ENCODE measurements around the gene HCK.

HCK gene

GRCh38 chr20:32123088-32123487 lies 71.0 kb downstream of the HCK start:
- no peaks in the 10 kb centered on the region for H3K27me3 ChIP-seq
- peaks cover 40 to 77% (median 52%) of the 10 kb centered on the region in 11 experiments for H3K36me3 ChIP-seq
- no peak overlapping the region for H3K4me2 ChIP-seq
- peaks cover 0 to 34% (median 26%) of the 10 kb centered on the region in 11 experiments; a peak in 16 of 22 replicates for H3K9me3 ChIP-seq (replicated peaks in 1 of 11)
- H3K4me1 ChIP-seq = peaks cover 0 to 30% (median 0%) of the 10 kb centered on the region in 10 experiments; a peak in 7 of 20 replicates
- peaks cover 28 to 74% (median 53%) of the 10 kb centered on the region in 11 experiments; a peak in 21 of 22 replicates for H4K20me1 ChIP-seq
- TF ChIP-seq Cebpa-rat (IDR thresholded peaks at IDR 0.05) = no peak
- no peak overlapping the region for H3K9ac ChIP-seq
- no peak overlapping the region for H3K4me3 ChIP-seq
- H3K27ac ChIP-seq = no peak overlapping the region

- TF ChIP-seq Cebpa-rat (IDR thresholded peaks at IDR 0.05) = no peak
- H3K4me3 ChIP-seq = no peak overlapping the region
- peaks cover 0 to 23% (median 16%) of the 10 kb centered on the region in 11 experiments; a peak in 16 of 22 replicates for H3K9me3 ChIP-seq (replicated peaks in 1 of 11)
- H3K9ac ChIP-seq = no peak overlapping the region
- H4K20me1 ChIP-seq = peaks cover 32 to 75% (median 63%) of the 10 kb centered on the region in 11 experiments
- peaks cover 0 to 27% (median 0%) of the 10 kb centered on the region in 10 experiments; a peak in 3 of 20 replicates for H3K4me1 ChIP-seq
- peaks cover 43 to 74% (median 51%) of the 10 kb centered on the region in 11 experiments for H3K36me3 ChIP-seq
- no peak overlapping the region for H3K27ac ChIP-seq
- H3K27me3 ChIP-seq = no peaks in the 10 kb centered on the region
- H3K4me2 ChIP-seq = no peak overlapping the region
These were observed 72.9 kb downstream of the HCK start for GRCh38 chr20:32124916-32125454.

- Histone ChIP-seq H3K36me3 (peaks cover 45 to 74% (median 49%) of the 10 kb centered on the region in 11 experiments; a peak in 21 of 22 replicates), H4K20me1 (peaks cover 35 to 76% (median 68%) of the 10 kb centered on the region in 11 experiments), H3K9me3 (replicated peaks in 1 of 11) (peaks cover 0 to 17% (median 11%) of the 10 kb centered on the region in 11 experiments; a peak in 14 of 22 replicates), H3K27me3 (no peaks in the 10 kb centered on the region), H3K4me3 (no peak overlapping the region), H3K27ac (no peak overlapping the region), H3K4me2 (no peak overlapping the region), H3K4me1 (peaks cover 0 to 30% (median 0%) of the 10 kb centered on the region in 10 experiments; a peak in 3 of 20 replicates), H3K9ac (no peak overlapping the region)
- TF ChIP-seq Cebpa-rat (IDR thresholded peaks at IDR 0.05) = no peak
These were observed 73.5 kb downstream of the HCK start for GRCh38 chr20:32125506-32125905.

- Histone ChIP-seq H3K27me3 (no peaks in the 10 kb centered on the region), H4K20me1 (peaks cover 50 to 87% (median 82%) of the 10 kb centered on the region in 11 experiments), H3K4me1 (peaks cover 0 to 31% (median 0%) of the 10 kb centered on the region in 10 experiments; a peak in 3 of 20 replicates), H3K27ac (no peak overlapping the region), H3K9me3 (replicated peaks in 1 of 11) (peaks cover 0 to 9% (median 6%) of the 10 kb centered on the region in 11 experiments; a peak in 12 of 22 replicates), H3K9ac (no peak overlapping the region), H3K4me2 (no peak overlapping the region), H3K36me3 (peaks cover 46 to 83% (median 61%) of the 10 kb centered on the region in 11 experiments), H3K4me3 (no peak overlapping the region)
- no peak for TF ChIP-seq Cebpa-rat (IDR thresholded peaks at IDR 0.05)
These were observed 74.9 kb downstream of the HCK start for GRCh38 chr20:32126919-32127318.

GRCh38 chr20:32127347-32127746 lies 75.3 kb downstream of the HCK start:
- H3K27ac ChIP-seq = no peak overlapping the region
- H3K9ac ChIP-seq = no peak overlapping the region
- no peaks in the 10 kb centered on the region for H3K27me3 ChIP-seq
- H3K4me2 ChIP-seq = no peak overlapping the region
- peaks cover 0 to 4% (median 4%) of the 10 kb centered on the region in 11 experiments; a peak in 12 of 22 replicates for H3K9me3 ChIP-seq (replicated peaks in 1 of 11)
- H4K20me1 ChIP-seq = peaks cover 54 to 91% (median 86%) of the 10 kb centered on the region in 11 experiments
- peaks cover 0 to 34% (median 0%) of the 10 kb centered on the region in 10 experiments; a peak in 3 of 20 replicates for H3K4me1 ChIP-seq
- H3K4me3 ChIP-seq = no peak overlapping the region
- TF ChIP-seq Cebpa-rat (IDR thresholded peaks at IDR 0.05) = no peak
- H3K36me3 ChIP-seq = peaks cover 50 to 87% (median 65%) of the 10 kb centered on the region in 11 experiments

- no peak overlapping the region for H3K27ac ChIP-seq
- H4K20me1 ChIP-seq = peaks cover 62 to 99% (median 94%) of the 10 kb centered on the region in 11 experiments
- peaks cover 0 to 34% (median 0%) of the 10 kb centered on the region in 10 experiments; a peak in 3 of 20 replicates for H3K4me1 ChIP-seq
- no peaks in the 10 kb centered on the region for H3K9me3 ChIP-seq (replicated peaks in 1 of 11)
- no peaks in the 10 kb centered on the region for H3K27me3 ChIP-seq
- no peak overlapping the region for H3K9ac ChIP-seq
- TF ChIP-seq Cebpa-rat (IDR thresholded peaks at IDR 0.05) = no peak
- no peak overlapping the region for H3K4me3 ChIP-seq
- H3K36me3 ChIP-seq = peaks cover 58 to 95% (median 70%) of the 10 kb centered on the region in 11 experiments
- H3K4me2 ChIP-seq = no peak overlapping the region
These were observed 76.1 kb downstream of the HCK start for GRCh38 chr20:32128167-32128566.

GRCh38 chr20:32129863-32130262 lies 77.8 kb downstream of the HCK start:
- no peaks in the 10 kb centered on the region for H3K27me3 ChIP-seq
- H3K9ac ChIP-seq = no peak overlapping the region
- H3K4me3 ChIP-seq = no peak overlapping the region
- H3K36me3 ChIP-seq = peaks cover 61 to 99% (median 76%) of the 10 kb centered on the region in 11 experiments
- no peaks in the 10 kb centered on the region for H3K9me3 ChIP-seq (replicated peaks in 1 of 11)
- no peak overlapping the region for H3K27ac ChIP-seq
- H3K4me1 ChIP-seq = peaks cover 0 to 34% (median 0%) of the 10 kb centered on the region in 10 experiments; a peak in 3 of 20 replicates
- H3K4me2 ChIP-seq = no peak overlapping the region
- peaks cover 71 to 100% (median 99%) of the 10 kb centered on the region in 11 experiments for H4K20me1 ChIP-seq
- no peak for TF ChIP-seq Cebpa-rat (IDR thresholded peaks at IDR 0.05)

- peaks cover 66 to 100% (median 99%) of the 10 kb centered on the region in 11 experiments for H4K20me1 ChIP-seq
- H3K4me3 ChIP-seq = no peak overlapping the region
- H3K9ac ChIP-seq = no peak overlapping the region
- no peaks in the 10 kb centered on the region for H3K9me3 ChIP-seq (replicated peaks in 1 of 11)
- peaks cover 60 to 99% (median 75%) of the 10 kb centered on the region in 11 experiments for H3K36me3 ChIP-seq
- no peak overlapping the region for H3K4me2 ChIP-seq
- H3K27me3 ChIP-seq = no peaks in the 10 kb centered on the region
- peaks cover 0 to 34% (median 0%) of the 10 kb centered on the region in 10 experiments; a peak in 3 of 20 replicates for H3K4me1 ChIP-seq
- H3K27ac ChIP-seq = no peak overlapping the region
- no peak for TF ChIP-seq Cebpa-rat (IDR thresholded peaks at IDR 0.05)
These were observed 78.3 kb downstream of the HCK start for GRCh38 chr20:32130352-32130751.

GRCh38 chr20:32130965-32131364 lies 78.9 kb downstream of the HCK start:
- peaks cover 0 to 34% (median 0%) of the 10 kb centered on the region in 10 experiments; a peak in 3 of 20 replicates for H3K4me1 ChIP-seq
- no peak overlapping the region for H3K27ac ChIP-seq
- H3K4me2 ChIP-seq = no peak overlapping the region
- H3K9ac ChIP-seq = no peak overlapping the region
- H3K4me3 ChIP-seq = no peak overlapping the region
- peaks cover 60 to 100% (median 99%) of the 10 kb centered on the region in 11 experiments for H4K20me1 ChIP-seq
- peaks cover 62 to 99% (median 80%) of the 10 kb centered on the region in 11 experiments for H3K36me3 ChIP-seq
- TF ChIP-seq Cebpa-rat (IDR thresholded peaks at IDR 0.05) = no peak
- no peaks in the 10 kb centered on the region for H3K27me3 ChIP-seq
- no peaks in the 10 kb centered on the region for H3K9me3 ChIP-seq (replicated peaks in 1 of 11)
